Measurements from ENCODE around the gene MAGI2.

The MAGI2 gene

DNA sequence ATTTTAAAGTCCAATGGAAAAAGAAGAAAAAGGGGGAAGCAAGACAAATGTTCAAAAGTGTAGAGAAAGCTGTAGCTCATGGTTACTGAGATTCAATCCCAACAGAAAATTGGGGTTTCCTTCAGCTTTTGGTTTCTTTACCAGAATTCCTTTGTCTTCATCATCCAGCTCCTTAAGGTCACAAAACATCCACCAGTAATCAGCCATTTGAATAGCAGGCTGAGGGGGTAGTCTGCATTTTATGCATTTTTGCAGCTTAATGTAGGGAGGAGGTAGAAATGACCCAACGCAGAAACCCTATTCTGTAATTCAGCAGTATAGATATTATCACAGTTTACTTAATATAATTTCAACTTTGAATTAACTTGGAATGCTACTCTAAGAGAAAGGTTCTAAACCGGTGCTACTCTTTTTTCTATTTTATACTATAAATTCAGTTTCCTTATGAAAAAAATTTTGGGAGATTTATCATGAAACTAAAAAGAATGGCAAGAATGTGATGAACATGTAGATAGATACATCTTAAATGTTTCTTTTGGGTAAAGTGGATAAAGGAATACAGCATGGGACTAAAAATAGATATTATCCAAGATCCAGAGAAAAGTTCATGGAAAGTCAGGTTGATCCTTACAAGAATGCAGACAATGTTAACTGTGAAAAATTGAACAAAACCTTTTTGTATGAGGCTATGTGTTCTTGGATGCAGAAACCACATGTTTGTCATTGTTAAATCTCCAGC is 1058.0 kb downstream of the MAGI2 start:
- H3K4me1 ChIP-seq (ENCODE audit: insufficient read depth, poor library complexity, severe bottlenecking) = no peaks in the 10 kb centered on the region
- H3K9me3 ChIP-seq (ENCODE audit: severe bottlenecking) = no peaks in the 10 kb centered on the region
- no peaks in the 10 kb centered on the region for H3K36me3 ChIP-seq (ENCODE audit: low read depth)
- H3K4me3 ChIP-seq (ENCODE audit: severe bottlenecking) = no peak overlapping the region
- TF ChIP-seq, protein P1, sequence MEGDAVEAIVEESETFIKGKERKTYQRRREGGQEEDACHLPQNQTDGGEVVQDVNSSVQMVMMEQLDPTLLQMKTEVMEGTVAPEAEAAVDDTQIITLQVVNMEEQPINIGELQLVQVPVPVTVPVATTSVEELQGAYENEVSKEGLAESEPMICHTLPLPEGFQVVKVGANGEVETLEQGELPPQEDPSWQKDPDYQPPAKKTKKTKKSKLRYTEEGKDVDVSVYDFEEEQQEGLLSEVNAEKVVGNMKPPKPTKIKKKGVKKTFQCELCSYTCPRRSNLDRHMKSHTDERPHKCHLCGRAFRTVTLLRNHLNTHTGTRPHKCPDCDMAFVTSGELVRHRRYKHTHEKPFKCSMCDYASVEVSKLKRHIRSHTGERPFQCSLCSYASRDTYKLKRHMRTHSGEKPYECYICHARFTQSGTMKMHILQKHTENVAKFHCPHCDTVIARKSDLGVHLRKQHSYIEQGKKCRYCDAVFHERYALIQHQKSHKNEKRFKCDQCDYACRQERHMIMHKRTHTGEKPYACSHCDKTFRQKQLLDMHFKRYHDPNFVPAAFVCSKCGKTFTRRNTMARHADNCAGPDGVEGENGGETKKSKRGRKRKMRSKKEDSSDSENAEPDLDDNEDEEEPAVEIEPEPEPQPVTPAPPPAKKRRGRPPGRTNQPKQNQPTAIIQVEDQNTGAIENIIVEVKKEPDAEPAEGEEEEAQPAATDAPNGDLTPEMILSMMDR (IDR thresholded peaks at IDR 0.05; ENCODE audit: poor library complexity, severe bottlenecking) = no peak
- H3K27ac ChIP-seq (ENCODE audit: poor library complexity, severe bottlenecking) = no peak overlapping the region
- peaks cover 18% of the 10 kb centered on the region for H3K27me3 ChIP-seq (ENCODE audit: insufficient read depth, poor library complexity, severe bottlenecking)
- no peak for ATAC-seq (ENCODE audit: low read depth)
- no peak for DNase-seq (ENCODE audit: low spot score)

DNA sequence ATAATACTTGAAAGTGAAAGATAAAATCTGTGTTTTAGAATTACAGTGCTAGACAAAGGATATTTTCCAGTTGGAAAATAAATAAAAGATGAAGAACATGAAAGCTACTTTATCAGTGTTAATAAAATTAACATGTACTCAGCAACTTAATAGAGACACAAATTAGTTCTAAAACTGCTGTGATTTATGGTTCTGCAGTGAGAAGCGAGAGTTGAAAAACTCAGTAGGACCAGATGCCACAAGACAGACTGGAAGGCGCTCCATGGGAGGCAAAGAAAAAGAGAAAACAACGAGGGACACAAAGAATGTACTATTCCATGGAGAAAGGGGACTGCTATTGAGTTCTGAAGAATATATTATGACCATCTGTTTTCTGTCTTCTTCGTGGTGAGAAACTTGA is 1064.4 kb downstream of the MAGI2 start:
- TF ChIP-seq, protein P1 (IDR thresholded peaks at IDR 0.05; ENCODE audit: poor library complexity, severe bottlenecking) = no peak
- Histone ChIP-seq H3K27ac (ENCODE audit: poor library complexity, severe bottlenecking) (no peak overlapping the region), H3K9me3 (ENCODE audit: severe bottlenecking) (no peaks in the 10 kb centered on the region), H3K36me3 (ENCODE audit: low read depth) (no peaks in the 10 kb centered on the region), H3K27me3 (ENCODE audit: insufficient read depth, poor library complexity, severe bottlenecking) (no peaks in the 10 kb centered on the region), H3K4me1 (ENCODE audit: insufficient read depth, poor library complexity, severe bottlenecking) (no peaks in the 10 kb centered on the region), H3K4me3 (ENCODE audit: severe bottlenecking) (no peak overlapping the region)
- DNase-seq (ENCODE audit: low spot score) = no peak
- no peak for ATAC-seq (ENCODE audit: low read depth)

DNA sequence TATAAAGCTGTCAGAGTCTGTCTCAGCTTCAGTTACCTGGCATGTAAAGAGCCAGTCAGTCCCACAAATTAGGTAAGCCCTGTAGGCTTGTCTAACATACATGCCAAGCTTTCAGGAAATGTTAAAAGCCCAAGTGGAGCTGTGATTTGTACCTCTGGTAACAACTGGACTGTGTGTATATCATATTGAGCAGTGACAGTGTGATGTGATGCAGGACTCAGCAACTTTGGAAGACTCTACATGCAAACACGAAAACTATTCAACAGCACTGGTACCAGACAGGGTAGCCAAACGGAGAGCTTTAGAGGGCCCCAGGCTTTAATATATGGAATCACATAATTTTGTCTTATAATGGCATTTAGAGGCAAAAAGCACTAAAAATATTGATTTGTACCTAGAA is 1066.9 kb downstream of the MAGI2 start:
- H3K27me3 ChIP-seq (ENCODE audit: insufficient read depth, poor library complexity, severe bottlenecking) = no peaks in the 10 kb centered on the region
- no peaks in the 10 kb centered on the region for H3K36me3 ChIP-seq (ENCODE audit: low read depth)
- H3K27ac ChIP-seq (ENCODE audit: poor library complexity, severe bottlenecking) = no peak overlapping the region
- TF ChIP-seq, protein P1 (IDR thresholded peaks at IDR 0.05; ENCODE audit: poor library complexity, severe bottlenecking) = no peak
- no peaks in the 10 kb centered on the region for H3K4me1 ChIP-seq (ENCODE audit: insufficient read depth, poor library complexity, severe bottlenecking)
- no peak overlapping the region for H3K4me3 ChIP-seq (ENCODE audit: severe bottlenecking)
- no peaks in the 10 kb centered on the region for H3K9me3 ChIP-seq (ENCODE audit: severe bottlenecking)
- no peak for ATAC-seq (ENCODE audit: low read depth)
- no peak for DNase-seq (ENCODE audit: low spot score)

DNA sequence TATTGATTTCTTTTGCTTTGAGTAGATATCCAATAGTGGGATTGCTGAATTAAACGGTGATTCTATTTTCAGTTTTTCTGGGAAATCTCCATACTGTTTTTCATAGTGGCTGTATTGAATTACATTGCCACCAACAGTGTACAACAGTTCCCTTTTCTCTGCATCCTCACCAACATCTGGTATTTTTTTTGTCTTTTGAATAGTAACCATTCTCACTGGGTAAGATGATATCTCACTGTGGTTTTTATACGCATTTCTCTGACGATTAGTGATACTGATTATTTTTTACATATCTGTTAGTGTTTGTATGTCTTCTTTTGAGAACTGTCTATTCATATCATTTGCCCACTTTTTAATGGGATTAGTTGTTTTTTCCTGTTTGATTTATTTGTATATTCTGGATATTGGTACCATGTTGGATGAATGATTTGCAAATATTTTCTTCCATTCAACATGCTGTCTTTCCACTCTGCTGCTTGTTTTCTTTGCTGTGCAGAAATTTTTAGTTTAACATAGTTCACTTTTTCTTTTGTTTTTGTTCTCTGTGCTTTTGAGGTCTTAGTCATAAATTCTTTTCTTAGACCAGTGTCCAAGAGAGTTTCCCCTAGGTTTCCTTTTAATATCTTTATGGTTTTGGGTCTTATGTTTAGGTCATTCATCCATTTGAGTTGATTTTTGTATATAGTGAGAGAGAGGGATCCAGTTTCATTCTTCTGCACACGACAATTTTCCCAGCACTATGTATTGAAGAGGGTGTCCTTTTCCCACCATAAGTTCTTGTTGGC is 1070.2 kb downstream of the MAGI2 start:
- no peak for ATAC-seq (ENCODE audit: low read depth)

More for the DNA sequence above, 1070.2 kb downstream of the MAGI2 start:
- Histone ChIP-seq H3K4me3 (ENCODE audit: severe bottlenecking) (no peak overlapping the region), H3K27ac (ENCODE audit: poor library complexity, severe bottlenecking) (no peak overlapping the region), H3K36me3 (ENCODE audit: low read depth) (no peaks in the 10 kb centered on the region), H3K27me3 (ENCODE audit: insufficient read depth, poor library complexity, severe bottlenecking) (peaks cover 2% of the 10 kb centered on the region), H3K9me3 (ENCODE audit: severe bottlenecking) (no peaks in the 10 kb centered on the region), H3K4me1 (ENCODE audit: insufficient read depth, poor library complexity, severe bottlenecking) (no peaks in the 10 kb centered on the region)
- DNase-seq (ENCODE audit: low spot score) = no peak
- TF ChIP-seq, protein P1 (IDR thresholded peaks at IDR 0.05; ENCODE audit: poor library complexity, severe bottlenecking) = no peak
